NCI-H774 (cell line): Measurements from ENCODE around the gene SLC38A3.

Experiments used
- DNase-seq: peaks from one replicate; lab custom pipeline; 2025; lab: John Stamatoyannopoulos, UW

The SLC38A3 gene

GRCh38 chr3:50192124-50192523, 12.9 kb upstream of the SLC38A3 start:
- no peak for DNase-seq

- DNase-seq: peak; percentile 2
Measured at GRCh38 chr3:50192689-50193141, 12.4 kb upstream of the SLC38A3 start.

DNA sequence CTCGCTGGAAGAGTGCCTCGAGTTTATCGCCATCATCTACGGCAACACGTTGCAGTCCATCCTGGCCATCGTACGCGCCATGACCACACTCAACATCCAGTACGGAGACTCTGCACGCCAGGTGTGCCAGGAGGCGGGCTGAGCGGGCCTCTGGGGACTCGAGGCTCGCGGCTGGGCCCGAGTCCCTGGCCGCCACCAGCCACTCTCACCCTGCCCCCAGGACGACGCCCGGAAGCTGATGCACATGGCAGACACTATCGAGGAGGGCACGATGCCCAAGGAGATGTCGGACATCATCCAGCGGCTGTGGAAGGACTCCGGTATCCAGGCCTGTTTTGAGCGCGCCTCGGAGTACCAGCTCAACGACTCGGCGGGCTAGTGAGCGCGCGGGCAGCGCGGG, 11.8 kb upstream of the SLC38A3 start:
- DNase-seq: no peak

- DNase-seq: no peak
Measured at GRCh38 chr3:50193746-50194127, 11.3 kb upstream of the SLC38A3 start.

DNA sequence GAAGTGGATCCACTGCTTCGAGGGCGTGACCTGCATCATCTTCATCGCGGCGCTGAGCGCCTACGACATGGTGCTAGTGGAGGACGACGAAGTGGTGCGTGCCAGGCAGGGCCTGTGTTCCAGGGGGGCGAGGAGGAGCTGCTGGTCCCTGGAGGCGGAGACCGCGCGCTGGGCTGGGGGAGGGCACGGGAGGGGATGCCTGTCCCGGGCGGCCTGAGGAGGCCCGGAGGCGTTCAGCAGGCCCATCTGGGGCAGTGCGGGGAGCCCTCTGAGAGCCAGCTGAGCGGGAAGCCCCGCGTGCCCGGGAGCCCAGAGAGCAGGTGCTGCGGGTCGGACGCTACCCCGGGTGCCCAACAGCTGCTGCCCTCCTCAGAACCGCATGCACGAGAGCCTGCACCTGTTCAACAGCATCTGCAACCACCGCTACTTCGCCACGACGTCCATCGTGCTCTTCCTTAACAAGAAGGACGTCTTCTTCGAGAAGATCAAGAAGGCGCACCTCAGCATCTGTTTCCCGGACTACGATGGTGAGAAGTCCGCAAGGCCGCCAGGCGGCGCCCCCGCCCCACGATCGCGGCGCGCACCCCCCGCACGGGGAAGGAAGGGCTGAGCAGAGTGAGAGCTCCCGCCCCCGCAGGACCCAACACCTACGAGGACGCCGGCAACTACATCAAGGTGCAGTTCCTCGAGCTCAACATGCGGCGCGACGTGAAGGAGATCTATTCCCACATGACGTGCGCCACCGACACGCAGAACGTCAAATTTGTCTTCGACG, 10.8 kb upstream of the SLC38A3 start:
- DNase-seq: no peak

- no peak for DNase-seq
Measured at GRCh38 chr3:50194903-50195500, 10.1 kb upstream of the SLC38A3 start.

GRCh38 chr3:50195501-50196252, 9.4 kb upstream of the SLC38A3 start:
- DNase-seq: no peak

DNA sequence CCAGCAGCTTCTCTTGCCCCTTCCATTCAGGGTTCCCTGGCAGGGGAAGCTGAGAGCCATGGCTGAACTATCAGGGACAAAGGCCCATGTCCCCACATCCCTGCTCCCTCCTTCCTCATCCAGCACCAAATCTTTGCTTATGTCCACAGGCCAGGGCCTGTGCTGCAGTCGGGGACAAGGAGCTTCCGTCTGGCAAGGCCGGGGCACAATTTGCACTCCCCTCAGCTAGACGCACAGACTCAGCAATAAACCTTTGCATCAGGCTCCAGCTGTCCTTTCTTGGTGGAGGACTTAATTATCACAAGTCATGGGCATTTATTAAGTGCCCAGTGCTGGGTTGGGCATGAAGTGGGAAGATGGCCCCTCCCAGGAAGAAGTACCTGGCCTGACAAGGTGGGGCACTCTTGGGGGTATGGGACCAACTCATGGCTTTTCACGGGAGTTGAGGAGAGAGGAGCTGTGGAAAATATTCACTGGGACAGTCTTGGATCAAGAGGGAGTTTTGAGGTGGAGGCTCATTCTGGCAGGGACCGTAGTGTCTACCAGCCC, 8.7 kb upstream of the SLC38A3 start:
- DNase-seq: no peak

- DNase-seq: no peak
Measured at GRCh38 chr3:50201573-50202315, 3.3 kb upstream of the SLC38A3 start.

DNA sequence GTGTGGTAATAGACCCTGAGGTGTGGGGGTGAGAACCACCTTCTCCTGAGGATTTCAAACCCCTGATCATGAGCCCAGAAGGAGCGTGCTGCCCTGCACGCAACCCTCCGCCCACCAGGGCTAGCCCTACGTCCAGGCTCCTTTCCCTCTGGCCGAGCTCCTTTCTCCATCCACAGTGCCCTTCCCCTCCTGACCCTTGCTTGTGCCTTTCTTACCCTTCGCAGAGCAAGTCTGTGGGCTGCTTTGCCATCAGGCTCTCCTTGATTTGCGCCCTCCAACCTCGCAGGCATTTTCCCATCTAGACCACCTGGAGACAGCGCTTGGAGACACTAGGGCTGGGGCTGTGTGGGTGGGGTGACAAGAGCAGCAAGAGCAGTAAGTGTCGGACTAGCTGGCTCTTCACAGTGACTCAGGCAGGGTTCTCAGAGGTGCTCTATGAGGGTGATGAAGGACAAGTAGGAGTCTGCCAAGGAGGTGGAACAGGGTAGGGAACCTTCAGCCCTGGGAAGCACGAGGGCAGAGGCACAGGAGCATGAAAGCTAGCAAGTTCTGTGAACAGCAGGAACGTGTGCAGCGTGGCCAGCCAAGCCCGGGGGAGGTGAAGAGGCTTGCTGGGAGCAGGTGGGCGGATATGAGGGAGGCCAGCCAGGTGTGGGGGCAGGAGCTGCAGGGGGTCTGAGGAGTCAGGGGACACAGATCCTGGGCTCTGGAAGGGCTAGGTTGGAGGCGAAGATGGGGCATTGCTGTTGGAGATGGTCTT, 2.5 kb upstream of the SLC38A3 start:
- DNase-seq: no peak

DNA sequence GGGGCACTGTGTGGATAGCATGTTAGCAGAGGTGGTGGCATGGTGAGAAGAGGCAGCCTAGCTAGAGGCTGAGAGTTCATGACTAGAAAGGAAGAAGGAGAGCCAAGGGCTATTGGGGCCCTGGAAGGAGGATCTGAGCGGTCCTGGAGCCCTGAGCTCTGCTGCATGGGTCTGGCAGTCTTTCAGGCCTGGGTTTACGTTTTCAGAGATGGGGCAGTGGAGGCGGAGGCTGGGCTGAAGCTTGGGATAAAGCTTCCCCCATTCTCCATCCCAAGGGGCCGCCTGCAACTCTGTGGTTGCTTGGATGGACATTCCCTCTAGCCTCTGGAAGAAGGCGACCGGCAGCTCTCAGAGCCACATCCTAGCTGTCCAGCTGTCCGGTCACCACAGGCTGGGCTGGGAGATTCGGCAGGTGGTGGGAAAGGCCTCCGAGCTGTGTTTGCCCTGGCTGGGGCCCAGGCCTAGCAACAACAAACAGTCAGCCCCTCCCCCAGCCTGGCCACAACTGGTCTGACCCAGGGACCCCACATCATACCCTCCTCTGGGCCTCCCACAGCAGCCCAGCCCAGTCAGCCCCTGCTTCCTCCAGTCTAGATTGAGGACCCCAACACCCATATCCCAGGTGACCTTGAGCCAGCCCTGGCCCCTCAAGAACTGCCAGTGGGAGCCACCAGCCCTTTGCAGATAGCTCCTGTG, 1.8 kb upstream of the SLC38A3 start:
- DNase-seq: no peak

- DNase-seq: no peak
Measured at GRCh38 chr3:50203809-50204803, 965 bp upstream of the SLC38A3 start.

DNA sequence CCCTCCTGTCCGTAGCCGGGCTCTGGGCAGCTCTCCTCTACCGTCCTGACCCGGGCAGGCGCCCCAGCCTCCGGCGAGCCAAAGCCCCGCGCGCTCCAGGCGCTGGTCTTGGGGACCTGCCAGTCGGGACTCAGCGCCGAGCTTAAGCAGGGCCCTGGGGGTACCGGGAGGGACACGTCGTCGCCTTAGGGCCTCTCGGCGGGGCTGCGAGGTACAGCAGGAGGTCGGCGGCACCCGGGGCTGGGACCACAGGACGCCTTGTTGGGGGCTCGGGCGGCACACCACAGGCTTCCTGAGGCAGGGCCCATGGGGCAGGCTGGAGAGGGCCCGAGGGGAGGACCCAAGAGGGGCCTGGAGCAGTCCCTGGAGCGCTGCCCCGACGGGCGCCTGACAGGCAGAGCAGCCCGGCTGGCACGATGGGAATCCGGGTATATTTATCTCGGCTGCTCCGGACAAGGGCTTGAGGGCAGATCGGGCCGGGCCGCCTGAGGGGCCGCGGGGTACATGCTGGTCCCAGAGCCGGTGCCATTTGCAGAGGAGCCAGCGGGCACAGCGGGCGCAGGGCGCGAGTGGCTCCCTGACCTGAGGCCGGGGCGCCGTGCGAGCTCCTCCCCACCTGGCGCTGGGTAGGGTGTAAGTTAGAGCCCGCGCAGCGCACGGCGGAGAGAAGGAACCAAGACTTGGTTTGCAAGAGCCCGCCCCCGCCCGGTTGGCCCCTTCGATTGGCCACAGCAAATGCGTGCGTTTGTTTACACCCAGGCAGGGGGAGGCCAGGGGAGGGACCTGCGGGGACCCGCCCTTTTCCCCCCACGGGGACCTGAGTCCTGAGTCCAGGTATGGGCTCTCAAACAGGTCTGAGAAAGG, 574 bp downstream of the SLC38A3 start:
- no peak for DNase-seq

DNA sequence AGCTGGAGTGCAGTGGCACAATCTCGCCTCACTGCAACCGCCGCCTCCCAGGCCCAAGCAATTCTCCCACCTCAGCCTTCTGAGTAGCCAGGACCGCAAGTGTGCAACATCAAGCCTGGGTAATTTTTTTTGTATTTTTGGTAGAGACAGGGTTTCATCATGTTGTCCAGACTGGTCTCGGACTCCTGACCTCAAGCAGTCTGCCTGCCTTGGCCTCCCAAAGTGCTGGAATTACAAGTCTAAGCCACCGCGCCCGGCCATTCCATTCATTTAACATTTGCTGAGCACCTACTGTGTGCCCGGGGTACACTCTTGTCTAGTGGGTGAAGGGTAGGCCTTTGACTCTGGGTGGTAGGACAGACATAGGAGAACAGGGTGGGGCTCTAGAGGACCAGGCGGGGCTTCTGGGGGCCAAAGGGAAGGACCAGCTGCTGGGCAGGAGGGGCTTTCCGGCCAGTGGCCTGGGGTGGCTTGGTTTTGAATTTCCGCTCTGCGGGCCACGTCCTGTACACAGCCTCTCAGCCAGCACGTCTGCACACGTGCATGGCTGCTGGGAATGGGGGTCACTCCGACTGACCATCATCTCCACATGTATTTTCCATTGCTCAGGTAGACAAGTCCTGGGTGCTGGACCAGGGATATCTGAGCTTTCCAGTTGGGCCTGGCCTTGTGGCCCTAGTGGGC, 2.4 kb downstream of the SLC38A3 start:
- no peak for DNase-seq

GRCh38 chr3:50208677-50209344, 3.7 kb downstream of the SLC38A3 start:
- DNase-seq: no peak

- no peak for DNase-seq
Measured at GRCh38 chr3:50210176-50210509, 5.1 kb downstream of the SLC38A3 start.
